WTC11 (cell line): ENCODE results near the gene CLDN14. TPM values are rescaled to one million over a fixed set of nuclear protein-coding genes. Genes with fewer than 3 reads are reported as not detected.

Experiments used
- ATAC-seq: fragments of 200-7000 bp; cut with Tn5 transposase; 2 replicates; pipeline ENCODE4 v1.10.0; 2021; ENCODE audit warnings: mild to moderate bottlenecking, moderate library complexity
- CTCF ChIA-PET: fragments of 300-600 bp; sonication (Branson Sonifier 250); formaldehyde crosslinking; loops from one replicate; lab custom pipeline; 2021; ENCODE audit warnings: antibody characterized with exemption; lab: Charles Lee
- POLR2A ChIA-PET: fragments of 350-600 bp; sonication (Branson Sonifier 250); formaldehyde crosslinking; loops from one replicate; lab custom pipeline; 2021; ENCODE audit warnings: antibody characterized with exemption; lab: Charles Lee
- DNase-seq: peaks from one replicate; pipeline ENCODE4 v3.0.0; 2021; ENCODE audit warnings: low spot score
- H3K27ac Mint-ChIP-seq: 2 replicates; pipeline ENCODE4 v1.8.0; 2021; ENCODE audit warnings: mixed read lengths
- H3K27me3 Mint-ChIP-seq: 2 replicates; pipeline ENCODE4 v1.8.0; 2021; ENCODE audit warnings: low read depth, mild to moderate bottlenecking, moderate library complexity, mixed read lengths
- H3K36me3 Mint-ChIP-seq: 2 replicates; pipeline ENCODE4 v1.8.0; 2021; ENCODE audit warnings: mixed read lengths
- H3K4me1 Mint-ChIP-seq: 2 replicates; pipeline ENCODE4 v1.8.0; 2022; ENCODE audit warnings: mixed read lengths
- H3K4me3 Mint-ChIP-seq: 2 replicates; pipeline ENCODE4 v1.8.0; 2021; ENCODE audit warnings: mild to moderate bottlenecking, moderate library complexity, mixed read lengths
- H3K9me3 Mint-ChIP-seq: 2 replicates; pipeline ENCODE4 v1.8.0; 2021; ENCODE audit warnings: mixed read lengths
- CBFB ChIP-seq: sonication (generic); formaldehyde crosslinking; IDR thresholded peaks from 2 replicates; pipeline ENCODE4 v1.8.1; 2022; ENCODE audit warnings: mild to moderate bottlenecking, low read depth, missing genetic modification reagents
- CREM ChIP-seq: sonication (generic); formaldehyde crosslinking; IDR thresholded peaks from 2 replicates; pipeline ENCODE4 v1.8.1; 2022; ENCODE audit warnings: mild to moderate bottlenecking, missing genetic modification reagents, moderate library complexity
- EMX1 ChIP-seq: fragments of 250-450 bp; sonication (Bioruptor Pico); IDR thresholded peaks from 2 replicates; pipeline ENCODE4 v1.8.0; 2021; ENCODE audit warnings: mild to moderate bottlenecking
- FOXP1 ChIP-seq: sonication (generic); formaldehyde crosslinking; IDR thresholded peaks from 2 replicates; pipeline ENCODE4 v1.8.0; 2022; ENCODE audit warnings: missing genetic modification reagents, mild to moderate bottlenecking, moderate library complexity, borderline replicate concordance
- GRHL2 ChIP-seq: fragments of 250-450 bp; sonication (Bioruptor Pico); IDR thresholded peaks from 2 replicates; pipeline ENCODE4 v1.8.0; 2022; ENCODE audit warnings: mild to moderate bottlenecking, moderate library complexity; ENCODE audit not compliant: insufficient replicate concordance, severe bottlenecking
- IRF2 ChIP-seq: sonication (generic); formaldehyde crosslinking; IDR thresholded peaks from 2 replicates; pipeline ENCODE4 v1.8.0; 2022; ENCODE audit warnings: low read depth, missing genetic modification reagents, borderline replicate concordance
- RELA ChIP-seq: sonication (generic); formaldehyde crosslinking; IDR thresholded peaks from 2 replicates; pipeline ENCODE4 v1.8.1; 2022; ENCODE audit warnings: missing genetic modification reagents, mild to moderate bottlenecking, borderline replicate concordance
- SMAD3 ChIP-seq: sonication (generic); formaldehyde crosslinking; IDR thresholded peaks from 2 replicates; pipeline ENCODE4 v1.8.0; 2022; ENCODE audit warnings: missing genetic modification reagents, mild to moderate bottlenecking, borderline replicate concordance
- SOX15 ChIP-seq: fragments of 250-450 bp; sonication (Bioruptor Pico); IDR thresholded peaks from 2 replicates; pipeline ENCODE4 v1.9.0; 2021; ENCODE audit warnings: mild to moderate bottlenecking
- ZNF121 ChIP-seq: sonication (generic); formaldehyde crosslinking; IDR thresholded peaks from 2 replicates; pipeline ENCODE4 v1.8.0; 2023; ENCODE audit warnings: missing genetic modification reagents
- ZNF671 ChIP-seq: fragments of 250-450 bp; sonication (Bioruptor Pico); IDR thresholded peaks from 2 replicates; pipeline ENCODE4 v1.8.0; 2021; ENCODE audit warnings: mild to moderate bottlenecking
- total RNA-seq: library from RNA; stranded (reverse); gene quantifications from 3 replicates; pipeline ENCODE4 v1.2.3, GENCODE V29; 2021
- TF ChIP-seq, protein P1 (sequence below): sonication (generic); formaldehyde crosslinking; IDR thresholded peaks from 2 replicates; pipeline ENCODE4 v1.8.0; 2022; ENCODE audit warnings: missing genetic modification reagents
- TF ChIP-seq, protein P2 (sequence below): sonication (generic); formaldehyde crosslinking; IDR thresholded peaks from 2 replicates; pipeline ENCODE4 v1.8.0; 2022; ENCODE audit warnings: mild to moderate bottlenecking, missing genetic modification reagents
- TF ChIP-seq, protein P3 (sequence below): fragments of 200-600 bp; IDR thresholded peaks from 2 replicates; pipeline ENCODE4 v1.8.0; 2022; ENCODE audit warnings: antibody characterized with exemption
- TF ChIP-seq, protein P4 (sequence below): sonication (generic); formaldehyde crosslinking; IDR thresholded peaks from 2 replicates; pipeline ENCODE4 v1.8.0; 2023; ENCODE audit warnings: missing genetic modification reagents, mild to moderate bottlenecking, borderline replicate concordance

Gene CLDN14
- total RNA-seq, 1 experiment from 2014 or later = not detected

DNA sequence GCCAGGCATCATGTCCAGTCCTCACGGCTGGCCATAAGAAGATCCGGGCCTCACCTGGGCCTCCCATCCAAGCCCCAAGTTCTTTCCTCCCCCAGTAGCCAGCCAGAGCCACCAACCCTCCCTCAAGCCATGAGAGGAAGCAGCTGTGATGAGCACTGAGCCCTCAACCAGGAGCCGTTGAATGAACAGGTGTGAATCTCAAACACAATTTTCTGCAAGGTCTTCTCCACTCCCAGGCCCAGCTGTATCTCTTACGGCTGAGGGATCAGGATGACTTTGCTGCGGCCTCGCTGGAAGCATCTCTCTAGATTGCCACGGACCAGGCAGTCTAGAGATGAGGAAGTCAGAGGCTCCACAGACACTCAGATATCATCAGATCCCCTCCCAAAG is 9.8 kb upstream of the CLDN14 start (continued):
- TF ChIP-seq GRHL2 (no peak), IRF2 (no peak), EMX1 (no peak), RELA (CRISPR knock-in tag) (no peak), ZNF671 (CRISPR knock-in tag) (no peak), FOXP1 (no peak), ZNF121 (no peak), SMAD3 (CRISPR knock-in tag) (no peak)
- TF ChIP-seq, protein P1, sequence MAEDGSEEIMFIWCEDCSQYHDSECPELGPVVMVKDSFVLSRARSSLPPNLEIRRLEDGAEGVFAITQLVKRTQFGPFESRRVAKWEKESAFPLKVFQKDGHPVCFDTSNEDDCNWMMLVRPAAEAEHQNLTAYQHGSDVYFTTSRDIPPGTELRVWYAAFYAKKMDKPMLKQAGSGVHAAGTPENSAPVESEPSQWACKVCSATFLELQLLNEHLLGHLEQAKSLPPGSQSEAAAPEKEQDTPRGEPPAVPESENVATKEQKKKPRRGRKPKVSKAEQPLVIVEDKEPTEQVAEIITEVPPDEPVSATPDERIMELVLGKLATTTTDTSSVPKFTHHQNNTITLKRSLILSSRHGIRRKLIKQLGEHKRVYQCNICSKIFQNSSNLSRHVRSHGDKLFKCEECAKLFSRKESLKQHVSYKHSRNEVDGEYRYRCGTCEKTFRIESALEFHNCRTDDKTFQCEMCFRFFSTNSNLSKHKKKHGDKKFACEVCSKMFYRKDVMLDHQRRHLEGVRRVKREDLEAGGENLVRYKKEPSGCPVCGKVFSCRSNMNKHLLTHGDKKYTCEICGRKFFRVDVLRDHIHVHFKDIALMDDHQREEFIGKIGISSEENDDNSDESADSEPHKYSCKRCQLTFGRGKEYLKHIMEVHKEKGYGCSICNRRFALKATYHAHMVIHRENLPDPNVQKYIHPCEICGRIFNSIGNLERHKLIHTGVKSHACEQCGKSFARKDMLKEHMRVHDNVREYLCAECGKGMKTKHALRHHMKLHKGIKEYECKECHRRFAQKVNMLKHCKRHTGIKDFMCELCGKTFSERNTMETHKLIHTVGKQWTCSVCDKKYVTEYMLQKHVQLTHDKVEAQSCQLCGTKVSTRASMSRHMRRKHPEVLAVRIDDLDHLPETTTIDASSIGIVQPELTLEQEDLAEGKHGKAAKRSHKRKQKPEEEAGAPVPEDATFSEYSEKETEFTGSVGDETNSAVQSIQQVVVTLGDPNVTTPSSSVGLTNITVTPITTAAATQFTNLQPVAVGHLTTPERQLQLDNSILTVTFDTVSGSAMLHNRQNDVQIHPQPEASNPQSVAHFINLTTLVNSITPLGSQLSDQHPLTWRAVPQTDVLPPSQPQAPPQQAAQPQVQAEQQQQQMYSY (CRISPR knock-in tag) = no peak
- TF ChIP-seq, protein P2, sequence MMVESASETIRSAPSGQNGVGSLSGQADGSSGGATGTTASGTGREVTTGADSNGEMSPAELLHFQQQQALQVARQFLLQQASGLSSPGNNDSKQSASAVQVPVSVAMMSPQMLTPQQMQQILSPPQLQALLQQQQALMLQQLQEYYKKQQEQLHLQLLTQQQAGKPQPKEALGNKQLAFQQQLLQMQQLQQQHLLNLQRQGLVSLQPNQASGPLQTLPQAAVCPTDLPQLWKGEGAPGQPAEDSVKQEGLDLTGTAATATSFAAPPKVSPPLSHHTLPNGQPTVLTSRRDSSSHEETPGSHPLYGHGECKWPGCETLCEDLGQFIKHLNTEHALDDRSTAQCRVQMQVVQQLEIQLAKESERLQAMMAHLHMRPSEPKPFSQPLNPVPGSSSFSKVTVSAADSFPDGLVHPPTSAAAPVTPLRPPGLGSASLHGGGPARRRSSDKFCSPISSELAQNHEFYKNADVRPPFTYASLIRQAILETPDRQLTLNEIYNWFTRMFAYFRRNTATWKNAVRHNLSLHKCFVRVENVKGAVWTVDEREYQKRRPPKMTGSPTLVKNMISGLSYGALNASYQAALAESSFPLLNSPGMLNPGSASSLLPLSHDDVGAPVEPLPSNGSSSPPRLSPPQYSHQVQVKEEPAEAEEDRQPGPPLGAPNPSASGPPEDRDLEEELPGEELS = no peak
- TF ChIP-seq, all 79 proteins: peak for 0

DNA sequence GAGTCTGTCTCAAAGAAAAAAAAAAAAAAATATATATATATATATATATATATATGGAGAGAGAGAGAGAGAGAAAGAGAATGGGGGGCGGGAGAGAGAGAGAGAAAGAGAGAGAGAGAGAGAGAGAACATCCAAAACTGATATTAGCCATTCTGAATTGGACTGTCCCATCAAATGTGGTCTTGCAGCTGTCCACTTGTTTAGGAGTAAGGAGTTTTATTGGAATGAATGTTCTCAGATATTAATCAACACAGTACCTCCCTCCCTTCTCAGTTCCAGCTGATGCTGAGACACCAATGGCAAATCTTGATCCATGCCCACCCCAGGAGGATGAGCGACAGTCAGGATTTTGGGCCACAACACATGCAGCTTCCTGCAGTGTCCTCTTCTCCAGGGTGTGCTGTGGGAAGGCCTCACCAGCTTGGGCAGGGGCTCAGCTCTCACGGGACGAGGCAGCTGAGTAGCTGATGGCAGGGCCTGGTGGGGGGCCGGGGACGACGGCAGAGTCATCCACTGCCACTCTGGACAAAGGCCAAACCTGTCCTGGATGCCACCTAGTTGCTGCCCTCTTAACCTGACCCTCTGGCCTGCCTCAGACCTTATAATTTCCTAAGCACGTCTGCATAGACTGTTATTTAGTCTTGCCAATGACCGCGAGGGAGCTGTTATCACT is 9.3 kb upstream of the CLDN14 start:
- ChIA-PET POLR2A (no interaction called here), CTCF (interaction anchor here (0.5 to 1.5 kb wide), 3 partner anchors 10 to 141 kb away, joined by 3 read pairs; no protein-coding TSS in a partner anchor)
- no peak for DNase-seq
- no peak overlapping the region for H3K4me3 Mint-ChIP-seq
- H3K4me1 Mint-ChIP-seq = no peaks in the 10 kb centered on the region
- no peaks in the 10 kb centered on the region for H3K9me3 Mint-ChIP-seq
- H3K27me3 Mint-ChIP-seq = no peaks in the 10 kb centered on the region
- no peak for TF ChIP-seq SOX15 (CRISPR knock-in tag)
- TF ChIP-seq, protein P1 (CRISPR knock-in tag) = no peak
- TF ChIP-seq, protein P3, sequence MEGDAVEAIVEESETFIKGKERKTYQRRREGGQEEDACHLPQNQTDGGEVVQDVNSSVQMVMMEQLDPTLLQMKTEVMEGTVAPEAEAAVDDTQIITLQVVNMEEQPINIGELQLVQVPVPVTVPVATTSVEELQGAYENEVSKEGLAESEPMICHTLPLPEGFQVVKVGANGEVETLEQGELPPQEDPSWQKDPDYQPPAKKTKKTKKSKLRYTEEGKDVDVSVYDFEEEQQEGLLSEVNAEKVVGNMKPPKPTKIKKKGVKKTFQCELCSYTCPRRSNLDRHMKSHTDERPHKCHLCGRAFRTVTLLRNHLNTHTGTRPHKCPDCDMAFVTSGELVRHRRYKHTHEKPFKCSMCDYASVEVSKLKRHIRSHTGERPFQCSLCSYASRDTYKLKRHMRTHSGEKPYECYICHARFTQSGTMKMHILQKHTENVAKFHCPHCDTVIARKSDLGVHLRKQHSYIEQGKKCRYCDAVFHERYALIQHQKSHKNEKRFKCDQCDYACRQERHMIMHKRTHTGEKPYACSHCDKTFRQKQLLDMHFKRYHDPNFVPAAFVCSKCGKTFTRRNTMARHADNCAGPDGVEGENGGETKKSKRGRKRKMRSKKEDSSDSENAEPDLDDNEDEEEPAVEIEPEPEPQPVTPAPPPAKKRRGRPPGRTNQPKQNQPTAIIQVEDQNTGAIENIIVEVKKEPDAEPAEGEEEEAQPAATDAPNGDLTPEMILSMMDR = no peak
- TF ChIP-seq, protein P4, sequence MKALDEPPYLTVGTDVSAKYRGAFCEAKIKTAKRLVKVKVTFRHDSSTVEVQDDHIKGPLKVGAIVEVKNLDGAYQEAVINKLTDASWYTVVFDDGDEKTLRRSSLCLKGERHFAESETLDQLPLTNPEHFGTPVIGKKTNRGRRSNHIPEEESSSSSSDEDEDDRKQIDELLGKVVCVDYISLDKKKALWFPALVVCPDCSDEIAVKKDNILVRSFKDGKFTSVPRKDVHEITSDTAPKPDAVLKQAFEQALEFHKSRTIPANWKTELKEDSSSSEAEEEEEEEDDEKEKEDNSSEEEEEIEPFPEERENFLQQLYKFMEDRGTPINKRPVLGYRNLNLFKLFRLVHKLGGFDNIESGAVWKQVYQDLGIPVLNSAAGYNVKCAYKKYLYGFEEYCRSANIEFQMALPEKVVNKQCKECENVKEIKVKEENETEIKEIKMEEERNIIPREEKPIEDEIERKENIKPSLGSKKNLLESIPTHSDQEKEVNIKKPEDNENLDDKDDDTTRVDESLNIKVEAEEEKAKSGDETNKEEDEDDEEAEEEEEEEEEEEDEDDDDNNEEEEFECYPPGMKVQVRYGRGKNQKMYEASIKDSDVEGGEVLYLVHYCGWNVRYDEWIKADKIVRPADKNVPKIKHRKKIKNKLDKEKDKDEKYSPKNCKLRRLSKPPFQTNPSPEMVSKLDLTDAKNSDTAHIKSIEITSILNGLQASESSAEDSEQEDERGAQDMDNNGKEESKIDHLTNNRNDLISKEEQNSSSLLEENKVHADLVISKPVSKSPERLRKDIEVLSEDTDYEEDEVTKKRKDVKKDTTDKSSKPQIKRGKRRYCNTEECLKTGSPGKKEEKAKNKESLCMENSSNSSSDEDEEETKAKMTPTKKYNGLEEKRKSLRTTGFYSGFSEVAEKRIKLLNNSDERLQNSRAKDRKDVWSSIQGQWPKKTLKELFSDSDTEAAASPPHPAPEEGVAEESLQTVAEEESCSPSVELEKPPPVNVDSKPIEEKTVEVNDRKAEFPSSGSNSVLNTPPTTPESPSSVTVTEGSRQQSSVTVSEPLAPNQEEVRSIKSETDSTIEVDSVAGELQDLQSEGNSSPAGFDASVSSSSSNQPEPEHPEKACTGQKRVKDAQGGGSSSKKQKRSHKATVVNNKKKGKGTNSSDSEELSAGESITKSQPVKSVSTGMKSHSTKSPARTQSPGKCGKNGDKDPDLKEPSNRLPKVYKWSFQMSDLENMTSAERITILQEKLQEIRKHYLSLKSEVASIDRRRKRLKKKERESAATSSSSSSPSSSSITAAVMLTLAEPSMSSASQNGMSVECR (CRISPR knock-in tag) = no peak
- no peak for TF ChIP-seq CREM (CRISPR knock-in tag)
- TF ChIP-seq CBFB (CRISPR knock-in tag) = no peak
- ATAC-seq = no peak
- H3K36me3 Mint-ChIP-seq = no peaks in the 10 kb centered on the region
- no peak overlapping the region for H3K27ac Mint-ChIP-seq
